H9 (cell line): ENCODE results near the gene KLF13. TPM values are rescaled to one million over a fixed set of nuclear protein-coding genes. Genes with fewer than 3 reads are reported as not detected.

ENCODE experiments used
- DNase-seq: peaks from one replicate; pipeline ENCODE4 v3.0.0-alpha.2; 2017
- H2AFZ ChIP-seq: one replicate; pipeline ENCODE4 v1.6.1; 2013; ENCODE audit warnings: mild to moderate bottlenecking, low read length, control low read depth, moderate library complexity
- H2AK5ac ChIP-seq: 2 replicates; pipeline ENCODE4 v1.6.1; 2013; ENCODE audit warnings: low read length, control low read depth, mixed read lengths; ENCODE audit not compliant: insufficient read length
- H2BK120ac ChIP-seq: one replicate; pipeline ENCODE4 v1.6.1; 2013; ENCODE audit warnings: low read depth, mild to moderate bottlenecking, low read length, control low read depth, inconsistent platforms; ENCODE audit not compliant: poor library complexity, severe bottlenecking
- H2BK12ac ChIP-seq: 2 replicates; pipeline ENCODE4 v1.6.1; 2013; ENCODE audit warnings: low read length, control low read depth, mixed read lengths, low read depth; ENCODE audit not compliant: insufficient read length
- H2BK15ac ChIP-seq: 2 replicates; pipeline ENCODE4 v1.6.1; 2013; ENCODE audit warnings: low read depth, low read length, control low read depth
- H2BK20ac ChIP-seq: one replicate; pipeline ENCODE4 v1.6.1; 2013; ENCODE audit warnings: low read depth, mild to moderate bottlenecking, low read length, control low read depth, inconsistent platforms; ENCODE audit not compliant: poor library complexity, severe bottlenecking
- H2BK5ac ChIP-seq: 2 replicates; pipeline ENCODE4 v1.6.1; 2013; ENCODE audit warnings: low read length, control low read depth, mixed read lengths; ENCODE audit not compliant: insufficient read length
- H3K14ac ChIP-seq: 2 replicates; pipeline ENCODE4 v1.6.1; 2013; ENCODE audit warnings: low read length, control low read depth; ENCODE audit not compliant: insufficient read depth
- H3K18ac ChIP-seq: 2 replicates; pipeline ENCODE4 v1.6.1; 2013; ENCODE audit warnings: low read depth, mild to moderate bottlenecking, mixed read lengths, low read length, control low read depth; ENCODE audit not compliant: insufficient read length
- H3K23ac ChIP-seq: 2 replicates; pipeline ENCODE4 v1.6.1; 2013; ENCODE audit warnings: low read length, control low read depth, mixed read lengths, low read depth; ENCODE audit not compliant: insufficient read length
- H3K23me2 ChIP-seq: 2 replicates; pipeline ENCODE4 v1.6.1; 2013; ENCODE audit warnings: low read depth, mild to moderate bottlenecking, mixed read lengths, low read length, control low read depth; ENCODE audit not compliant: insufficient read length, poor library complexity, severe bottlenecking
- H3K27ac ChIP-seq: 2 replicates; pipeline ENCODE4 v1.5.1; 2013; ENCODE audit warnings: low read length, control low read depth, mixed read lengths, low read depth; ENCODE audit not compliant: insufficient read length
- H3K27me3 ChIP-seq: 2 replicates; pipeline ENCODE4 v1.6.1; 2013; ENCODE audit warnings: low read length, control low read depth, inconsistent platforms; ENCODE audit not compliant: insufficient read depth
- H3K4ac ChIP-seq: 2 replicates; pipeline ENCODE4 v1.6.1; 2013; ENCODE audit warnings: low read depth, mild to moderate bottlenecking, control low read depth, inconsistent platforms, low read length, moderate library complexity
- H3K4me1 ChIP-seq: 2 replicates; pipeline ENCODE4 v1.6.1; 2013; ENCODE audit warnings: low read length, control low read depth, inconsistent platforms; ENCODE audit not compliant: insufficient read depth
- H3K4me2 ChIP-seq: 2 replicates; pipeline ENCODE4 v1.6.1; 2013; ENCODE audit warnings: low read length, control low read depth, mixed read lengths; ENCODE audit not compliant: insufficient read length, insufficient read depth
- H3K56ac ChIP-seq: 2 replicates; pipeline ENCODE4 v1.6.1; 2013; ENCODE audit warnings: low read depth, mild to moderate bottlenecking, mixed read lengths, low read length, control low read depth; ENCODE audit not compliant: insufficient read length
- H3K79me1 ChIP-seq: 2 replicates; pipeline ENCODE4 v1.6.1; 2013; ENCODE audit warnings: low read depth, mild to moderate bottlenecking, moderate library complexity, low read length, control low read depth, inconsistent platforms; ENCODE audit not compliant: insufficient read depth, poor library complexity, severe bottlenecking
- H3K79me2 ChIP-seq: 2 replicates; pipeline ENCODE4 v1.6.1; 2013; ENCODE audit warnings: low read length, control low read depth, inconsistent platforms; ENCODE audit not compliant: insufficient read depth
- H3K9ac ChIP-seq: 2 replicates; pipeline ENCODE4 v1.6.1; 2013; ENCODE audit warnings: low read length, control low read depth, mixed read lengths; ENCODE audit not compliant: insufficient read length; ENCODE audit errors: extremely low read depth
- H3K9me3 ChIP-seq: one replicate; pipeline ENCODE4 v1.6.1; 2013; ENCODE audit warnings: low read depth, low read length, inconsistent platforms; ENCODE audit not compliant: control insufficient read depth
- H3T11ph ChIP-seq: one replicate; pipeline ENCODE4 v1.6.1; 2013; ENCODE audit warnings: mild to moderate bottlenecking, low read length, control low read depth, inconsistent platforms
- H4K20me1 ChIP-seq: one replicate; pipeline ENCODE4 v1.6.1; 2013; ENCODE audit not compliant: control insufficient read depth, insufficient read length, insufficient read depth
- H4K5ac ChIP-seq: 2 replicates; pipeline ENCODE4 v1.6.1; 2013; ENCODE audit warnings: low read depth, mild to moderate bottlenecking, mixed read lengths, low read length, control low read depth; ENCODE audit not compliant: insufficient read length
- H4K8ac ChIP-seq: replicated peaks from 2 replicates; pipeline ENCODE4 v1.6.1; 2013; ENCODE audit warnings: low read length, control low read depth, mixed read lengths, low read depth; ENCODE audit not compliant: insufficient read length
- H4K91ac ChIP-seq: 2 replicates; pipeline ENCODE4 v1.6.1; 2013; ENCODE audit warnings: low read depth, mild to moderate bottlenecking, moderate library complexity, mixed read lengths, low read length, control low read depth; ENCODE audit not compliant: insufficient read length
- H3K27ac Mint-ChIP-seq, 3 experiments: 2 replicates in 2 of 3; 3 replicates in 1 of 3; pipeline ENCODE4 v1.8.0; 2020 to 2021; ENCODE audit warnings: mixed read lengths in 3 of 3, mild to moderate bottlenecking in 1 of 3, moderate library complexity in 1 of 3
- H3K27me3 Mint-ChIP-seq: 2 replicates; pipeline ENCODE4 v1.8.0; 2021; ENCODE audit warnings: low read depth, mild to moderate bottlenecking, moderate library complexity, mixed read lengths
- H3K36me3 Mint-ChIP-seq, 3 experiments: 2 replicates in 2 of 3; 3 replicates in 1 of 3; pipeline ENCODE4 v1.8.0; 2020 to 2021; ENCODE audit warnings: low read depth in 3 of 3, mixed read lengths in 3 of 3; ENCODE audit not compliant: insufficient read depth in 1 of 3
- H3K4me1 Mint-ChIP-seq, 2 experiments: 2 replicates each; pipeline ENCODE4 v1.8.0; 2020; ENCODE audit warnings: mixed read lengths in 2 of 2
- H3K4me3 Mint-ChIP-seq, 2 experiments: 2 replicates in 1 of 2; 3 replicates in 1 of 2; pipeline ENCODE4 v1.8.0; 2020 to 2021; ENCODE audit warnings: mild to moderate bottlenecking in 2 of 2, mixed read lengths in 2 of 2, moderate library complexity in 1 of 2
- H3K9me3 Mint-ChIP-seq, 2 experiments: 2 replicates in 1 of 2; 3 replicates in 1 of 2; pipeline ENCODE4 v1.8.0; 2020; ENCODE audit warnings: mild to moderate bottlenecking in 2 of 2, mixed read lengths in 2 of 2, moderate library complexity in 1 of 2
- CTCF ChIP-seq: fragments of 200-600 bp; sonication (generic); conservative IDR thresholded peaks from 3 replicates; pipeline ENCODE4 v1.8.0; 2021; ENCODE audit warnings: antibody characterized with exemption, mild to moderate bottlenecking
- WGBS: extraction: QIAGEN DNeasy Blood & Tissue Kit; methylation state at CpG from one replicate; pipeline ENCODE4 v1.1.7; 2013; ENCODE audit warnings: missing lambda C conversion rate, low lambda C conversion rate, mixed read lengths; ENCODE audit not compliant: insufficient read length; ENCODE audit errors: extremely low coverage; 5-methylcytosine and 5-hydroxymethylcytosine counted together
- total RNA-seq: library from RNA; stranded (reverse); gene quantifications from 2 replicates; pipeline ENCODE4 v1.2.1, GENCODE V29; 2021

The KLF13 gene
- total RNA-seq, 1 experiment from 2014 or later = 33.4 TPM

GRCh38 chr15:31308185-31308639, 18.4 kb upstream of the KLF13 start:
- peaks cover 10% of the 10 kb centered on the region; the same call in 1 of the 2 replicates for H3K27me3 Mint-ChIP-seq
- peaks cover 0 to 2% of the 10 kb centered on the region in 2 experiments; a peak in 3 of 5 replicates for H3K9me3 Mint-ChIP-seq
- Histone ChIP-seq H2BK20ac (no peak overlapping the region), H3K14ac (no peak overlapping the region), H2AFZ (no peak overlapping the region), H3K4me2 (no peak overlapping the region), H3K56ac (no peak overlapping the region), H3K79me1 (no peaks in the 10 kb centered on the region), H3K9me3 (peaks cover 2% of the 10 kb centered on the region), H3K27ac (no peak overlapping the region), H2BK120ac (no peak overlapping the region), H3K4ac (no peak overlapping the region), H2AK5ac (no peak overlapping the region), H3K4me1 (peaks cover 14% of the 10 kb centered on the region; the same call in 1 of the 2 replicates), H3K18ac (no peak overlapping the region), H3K23me2 (no peaks in the 10 kb centered on the region), H4K91ac (no peak overlapping the region), H2BK15ac (no peak overlapping the region), H3K27me3 (no peaks in the 10 kb centered on the region), H3K23ac (no peak overlapping the region), H3K9ac (no peak overlapping the region), H4K8ac (no peak overlapping the region), H2BK12ac (no peak overlapping the region), H2BK5ac (no peak overlapping the region), H3K79me2 (no peaks in the 10 kb centered on the region), H4K20me1 (no peaks in the 10 kb centered on the region), H4K5ac (no peak overlapping the region), H3T11ph (no peak overlapping the region)
- H3K4me3 Mint-ChIP-seq = no peak overlapping the region; a peak in 1 of 5 replicates
- H3K27ac Mint-ChIP-seq = peak overlapping the region in 1 of 3 experiments; percentile 51; a peak in 2 of 7 replicates
- TF ChIP-seq CTCF = no peak
- peaks cover 0 to 2% (median 0%) of the 10 kb centered on the region in 3 experiments; a peak in 2 of 7 replicates for H3K36me3 Mint-ChIP-seq
- no peak for DNase-seq
- peaks cover 64 to 72% of the 10 kb centered on the region in 2 experiments for H3K4me1 Mint-ChIP-seq
- no CpG with 5 or more reads among the region's 5 CpGs for WGBS
